ENCODE measurements around the gene UBTD1.
A peak's percentile ranks its signal among the peaks of the same experiment; 100 is the strongest.
"Not testable (repeated sequence)": the region's sequence is repeated elsewhere in the genome, so short reads cannot be mapped to it uniquely, and the experiment has no call there.

Gene UBTD1

DNA sequence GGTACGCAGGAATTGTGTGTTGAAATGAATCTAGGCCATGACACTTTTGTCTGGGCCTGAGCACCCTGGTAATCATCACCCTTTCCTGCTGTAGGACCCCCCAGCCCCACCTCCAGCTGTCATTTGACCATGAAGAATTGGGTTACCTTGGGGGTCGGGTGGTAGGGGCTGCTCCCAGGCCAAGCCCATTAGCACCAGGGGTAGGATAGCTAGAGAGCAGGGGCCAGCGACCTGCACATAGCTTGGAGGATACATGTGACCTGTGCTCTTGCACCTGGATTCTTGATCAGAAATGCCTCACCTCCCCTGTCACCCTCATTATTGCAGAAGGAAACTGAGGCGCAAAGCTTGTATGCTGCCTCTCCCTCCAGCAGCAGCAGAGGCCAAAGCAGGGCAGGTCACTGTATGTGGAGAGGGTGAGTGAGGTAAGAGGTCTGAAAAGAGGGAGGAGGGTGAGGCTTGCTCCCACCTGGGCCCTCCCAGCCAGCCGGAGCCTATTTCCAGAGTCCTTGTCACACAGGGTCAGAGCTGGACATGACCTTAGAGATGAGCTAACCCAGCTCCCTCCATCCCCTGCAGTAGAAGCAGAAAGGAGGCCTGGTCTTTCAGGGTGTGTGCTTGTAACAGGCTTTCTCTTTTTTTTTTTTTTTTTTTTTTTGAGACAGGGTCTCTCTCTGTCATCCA, 38.6 kb downstream of the UBTD1 start:
- DNase-seq (ENCODE audit: low read depth in 3 of 3, low spot score in 1 of 3) = no peak

DNA sequence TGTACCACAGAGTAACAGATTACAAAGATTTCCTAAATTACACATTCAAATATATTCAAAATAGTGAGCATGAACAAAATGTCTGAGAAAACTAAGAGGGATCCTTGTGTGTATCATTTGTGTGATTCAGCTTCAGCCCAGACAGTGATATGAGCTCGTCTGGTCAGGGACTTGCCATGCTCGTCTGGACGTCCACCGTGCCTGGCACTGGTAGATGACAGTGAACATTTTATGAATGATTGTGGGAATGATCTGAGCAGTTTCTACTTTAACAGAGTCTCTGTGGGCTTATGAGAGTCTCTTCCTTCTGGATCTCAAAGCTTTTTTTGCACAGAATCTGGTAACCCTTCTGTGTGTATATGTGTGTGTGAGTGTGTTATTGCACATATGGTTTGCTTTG, 39.7 kb downstream of the UBTD1 start:
- DNase-seq (ENCODE audit: low read depth in 3 of 3, low spot score in 1 of 3) = no peak

DNA sequence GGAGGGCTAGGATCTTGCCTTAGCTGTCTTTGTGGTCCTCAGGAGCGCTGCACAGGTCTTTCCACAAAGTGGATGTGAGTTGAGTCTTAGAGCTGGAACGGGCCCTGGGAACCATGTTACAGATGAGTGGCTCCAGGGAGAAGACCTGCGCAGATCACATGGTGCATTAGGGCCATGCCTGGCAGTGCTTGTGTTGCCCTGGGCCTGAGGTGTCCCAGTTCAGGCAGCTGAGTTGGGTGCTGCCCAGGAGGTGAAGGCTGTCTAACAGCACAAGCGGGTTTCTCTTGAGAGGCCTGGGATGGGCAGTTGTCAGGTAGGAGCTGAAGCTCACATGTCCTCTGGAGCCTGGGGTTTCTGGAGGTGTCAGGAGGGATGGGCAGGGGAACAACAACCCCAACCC, 40.1 kb downstream of the UBTD1 start:
- no peak for DNase-seq (ENCODE audit: low read depth in 3 of 3, low spot score in 1 of 3)

DNA sequence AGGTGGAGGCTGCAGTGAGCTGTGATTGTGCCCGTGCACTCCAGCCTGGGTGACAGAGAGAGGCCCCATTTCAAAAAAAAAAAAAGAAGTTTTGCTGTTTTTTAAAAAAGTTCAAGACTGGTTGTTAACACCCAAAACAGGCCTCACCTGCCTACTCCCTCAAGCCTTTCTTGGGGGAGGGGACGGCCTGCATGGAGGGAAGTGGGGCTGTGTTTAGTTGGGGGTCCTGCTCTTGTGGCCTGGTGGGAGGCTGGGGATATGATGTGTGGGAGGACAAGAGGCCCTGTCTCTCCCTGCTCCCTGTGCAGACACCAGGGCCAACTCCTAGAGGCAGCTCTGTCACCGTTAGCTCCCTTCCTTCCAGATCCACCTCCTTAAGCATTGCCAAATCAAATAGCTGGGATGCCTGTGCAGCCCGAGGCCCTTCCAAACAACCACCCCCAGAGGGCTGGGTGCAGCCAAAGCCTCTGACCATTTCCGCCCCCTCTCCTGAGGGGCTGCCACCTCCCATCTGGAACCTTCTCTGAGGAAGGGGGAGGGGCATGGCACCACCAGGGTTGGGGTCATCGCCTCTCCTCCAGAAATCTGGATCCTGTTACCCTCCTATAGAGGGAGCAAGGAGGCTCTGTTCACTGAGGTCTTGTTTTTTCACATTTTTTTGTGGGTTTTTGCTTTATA, 40.9 kb downstream of the UBTD1 start:
- no peak for DNase-seq (ENCODE audit: low read depth in 3 of 3, low spot score in 1 of 3)

DNA sequence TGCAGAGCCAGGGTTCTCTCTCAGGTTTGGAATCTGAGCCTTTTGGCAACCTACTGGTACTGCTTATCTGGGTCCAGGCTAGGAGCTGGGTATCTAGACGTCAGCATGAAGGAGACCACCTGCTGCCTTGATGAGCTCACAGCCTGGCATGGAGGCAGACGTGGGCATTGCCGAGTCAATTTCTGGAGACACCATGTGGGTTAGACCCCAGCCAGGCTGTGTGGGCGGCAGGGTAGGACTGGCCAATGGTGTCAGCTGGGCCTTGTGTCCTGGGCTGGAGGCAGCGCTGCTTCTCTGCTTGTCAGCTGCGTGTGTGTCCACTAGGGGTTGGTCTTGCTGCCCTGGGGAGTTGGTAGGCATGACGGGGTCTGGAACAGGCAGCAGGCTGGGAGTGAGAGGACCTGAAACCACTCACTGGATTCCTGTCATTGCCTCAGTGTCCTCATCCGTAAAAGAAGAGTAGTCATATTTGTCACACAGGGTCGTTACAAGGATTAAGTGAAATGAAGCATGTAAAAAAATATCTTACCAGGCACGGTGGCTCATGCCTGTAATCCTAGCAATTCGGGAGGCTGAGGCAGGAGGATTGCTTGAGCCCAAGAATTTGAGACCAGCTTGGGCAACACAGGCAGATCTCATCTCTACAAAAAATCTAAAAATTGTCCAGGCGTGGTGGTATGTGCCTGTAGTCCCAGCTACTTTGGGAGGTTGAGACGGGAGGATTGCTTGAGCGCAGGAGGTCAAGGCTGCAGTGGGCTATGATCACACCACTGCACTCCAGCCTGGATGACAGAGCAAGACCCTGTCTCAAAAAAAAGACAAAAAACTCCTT, 42.2 kb downstream of the UBTD1 start:
- no peak for DNase-seq (ENCODE audit: low read depth in 3 of 3, low spot score in 1 of 3)

DNA sequence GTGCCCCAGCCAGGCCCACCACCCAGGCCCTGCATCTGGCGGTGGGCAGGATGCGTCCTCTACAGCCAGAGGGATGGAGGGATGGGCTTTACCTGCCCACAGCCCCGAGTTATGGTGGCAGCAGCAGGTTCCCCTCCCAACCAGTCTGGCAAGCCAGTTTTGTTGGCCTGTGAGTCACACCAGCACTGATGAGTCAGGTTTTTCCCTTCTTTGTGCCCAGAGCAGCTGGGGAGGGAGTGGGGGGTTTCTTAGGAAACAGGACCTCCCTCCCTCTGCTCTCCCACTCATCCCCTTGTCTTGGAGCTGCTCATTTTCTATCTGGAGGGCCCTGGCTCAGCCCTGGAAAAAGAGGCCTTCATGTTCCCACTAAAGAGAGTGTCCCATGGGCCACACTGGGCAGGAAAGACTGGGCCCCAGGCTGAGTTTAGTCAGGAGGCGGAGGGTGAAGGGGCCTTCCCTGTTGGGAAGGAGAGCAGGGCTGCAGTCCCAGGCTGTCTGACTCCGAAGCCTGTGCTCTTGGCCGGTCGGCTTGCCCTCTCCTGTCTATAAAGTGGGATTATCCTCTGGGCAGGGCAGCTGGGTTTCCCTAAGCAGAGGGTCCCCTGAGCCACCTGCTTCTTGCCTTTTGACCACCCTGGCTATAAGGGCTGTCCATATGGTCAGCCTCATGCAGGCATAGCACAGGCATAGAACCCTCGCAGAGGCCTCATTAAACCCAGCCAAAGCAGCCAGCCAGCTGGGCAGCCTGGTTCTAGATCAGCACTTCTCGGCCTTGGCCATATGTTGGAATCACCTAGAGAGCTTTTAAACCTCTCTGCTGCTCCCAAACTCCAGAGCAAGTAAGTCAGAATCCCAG, 43.7 kb downstream of the UBTD1 start:
- peak in 1 of 3 donors; percentile 11 for DNase-seq (ENCODE audit: low read depth in 3 of 3, low spot score in 1 of 3)

DNA sequence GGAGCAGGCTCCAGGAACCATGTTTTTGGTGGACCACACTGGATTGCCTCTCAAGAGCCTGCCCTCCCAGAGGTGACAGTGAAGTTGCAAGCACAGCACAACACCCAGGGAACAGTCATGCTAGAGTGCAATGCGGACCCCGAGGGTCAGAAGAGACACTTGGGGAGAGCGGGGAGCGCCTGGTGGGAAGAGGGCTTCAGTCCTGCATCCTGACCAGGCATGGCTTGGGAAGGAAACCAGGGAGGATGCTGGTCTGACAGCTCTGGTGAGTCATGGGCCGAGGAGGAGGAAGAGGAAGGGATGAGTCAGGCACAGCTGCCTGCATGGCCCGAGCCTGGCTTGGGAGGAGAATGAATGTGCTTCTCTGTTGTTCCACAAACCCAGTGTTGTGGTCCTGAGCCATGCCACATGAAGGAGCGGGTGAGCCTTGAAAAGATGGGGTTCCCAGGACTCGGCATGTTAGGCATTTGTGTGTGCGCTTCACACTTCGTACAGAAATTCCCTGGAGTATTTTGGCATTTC, 44.4 kb downstream of the UBTD1 start:
- DNase-seq (ENCODE audit: low read depth in 3 of 3, low spot score in 1 of 3) = peak in 1 of 3 donors; percentile 28

DNA sequence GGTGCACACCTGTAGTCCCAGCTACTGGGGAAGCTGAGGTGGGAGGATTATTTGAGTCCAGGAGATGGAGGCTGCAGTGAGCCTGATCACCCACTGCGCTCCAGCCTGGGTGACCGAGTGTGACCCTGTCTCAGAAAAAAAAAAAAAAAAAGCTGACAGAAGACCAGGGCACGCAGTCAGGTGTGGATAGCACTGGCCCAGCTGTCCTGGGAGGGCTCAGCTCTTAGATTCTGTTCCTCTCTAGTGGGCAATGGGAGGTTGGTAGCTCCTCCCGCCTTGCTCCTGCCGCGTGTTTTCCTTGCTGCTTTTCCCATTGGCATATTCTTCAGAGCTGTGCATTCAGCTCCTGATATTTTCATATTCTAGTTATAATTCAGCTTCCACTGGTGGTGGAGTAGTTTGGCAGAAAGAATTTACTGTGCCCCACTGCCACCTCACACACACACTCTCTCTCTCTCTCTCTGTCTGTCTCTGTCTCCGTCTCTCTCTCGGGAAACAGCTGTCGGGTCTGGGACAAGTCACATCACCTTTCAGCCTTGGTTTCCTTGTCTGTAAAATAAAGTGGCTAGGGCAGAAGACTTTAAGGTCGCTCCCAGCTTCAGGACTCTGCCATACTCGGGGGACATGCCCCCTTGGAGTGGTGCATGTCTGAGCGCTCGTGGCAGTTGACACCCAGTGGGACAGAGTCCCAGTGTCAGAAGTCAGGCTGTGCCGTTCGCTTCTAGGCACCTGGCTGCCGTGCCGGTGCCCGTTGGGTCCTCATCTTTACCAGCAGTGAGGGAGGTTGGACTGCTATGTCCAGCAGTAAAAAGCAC, 47.9 kb downstream of the UBTD1 start:
- no peak for DNase-seq (ENCODE audit: low read depth in 3 of 3, low spot score in 1 of 3)

DNA sequence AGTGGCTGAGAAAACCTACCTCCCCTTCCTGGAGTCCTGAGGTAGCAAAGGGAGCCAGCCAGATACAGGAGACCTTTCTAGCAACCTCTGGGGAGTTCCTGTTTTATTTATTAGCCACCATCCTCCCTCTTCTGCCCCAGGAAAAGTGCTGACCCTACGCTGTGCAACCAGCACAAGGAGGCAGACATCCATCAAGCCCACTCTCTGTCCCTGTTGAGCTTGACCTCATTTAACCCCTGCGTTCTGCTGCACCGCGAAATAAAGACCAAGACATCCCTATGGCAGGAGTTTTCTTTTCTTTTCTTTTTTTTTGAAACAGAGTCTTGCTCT, 48.5 kb downstream of the UBTD1 start:
- DNase-seq (ENCODE audit: low read depth in 3 of 3, low spot score in 1 of 3) = no peak

DNA sequence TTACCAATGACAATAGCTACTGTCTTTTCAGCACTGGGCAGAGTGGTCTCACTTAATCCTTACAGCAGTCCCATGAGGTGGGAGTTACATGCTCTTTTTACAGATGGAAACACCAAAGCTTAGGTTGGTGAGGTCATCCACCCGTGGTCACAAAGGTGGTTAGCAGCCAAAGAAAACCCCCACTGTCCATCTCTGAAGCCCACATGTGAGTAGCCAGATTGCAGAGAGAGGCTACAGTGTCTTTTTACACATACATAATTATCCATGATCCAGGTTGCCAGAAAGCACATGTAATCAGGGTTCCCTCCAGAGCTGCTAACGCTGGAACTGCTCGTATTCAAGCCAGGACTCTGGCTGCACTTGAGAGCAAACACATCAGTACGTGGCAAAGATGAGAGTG, 49.2 kb downstream of the UBTD1 start:
- no peak for DNase-seq (ENCODE audit: low read depth in 3 of 3, low spot score in 1 of 3)

DNA sequence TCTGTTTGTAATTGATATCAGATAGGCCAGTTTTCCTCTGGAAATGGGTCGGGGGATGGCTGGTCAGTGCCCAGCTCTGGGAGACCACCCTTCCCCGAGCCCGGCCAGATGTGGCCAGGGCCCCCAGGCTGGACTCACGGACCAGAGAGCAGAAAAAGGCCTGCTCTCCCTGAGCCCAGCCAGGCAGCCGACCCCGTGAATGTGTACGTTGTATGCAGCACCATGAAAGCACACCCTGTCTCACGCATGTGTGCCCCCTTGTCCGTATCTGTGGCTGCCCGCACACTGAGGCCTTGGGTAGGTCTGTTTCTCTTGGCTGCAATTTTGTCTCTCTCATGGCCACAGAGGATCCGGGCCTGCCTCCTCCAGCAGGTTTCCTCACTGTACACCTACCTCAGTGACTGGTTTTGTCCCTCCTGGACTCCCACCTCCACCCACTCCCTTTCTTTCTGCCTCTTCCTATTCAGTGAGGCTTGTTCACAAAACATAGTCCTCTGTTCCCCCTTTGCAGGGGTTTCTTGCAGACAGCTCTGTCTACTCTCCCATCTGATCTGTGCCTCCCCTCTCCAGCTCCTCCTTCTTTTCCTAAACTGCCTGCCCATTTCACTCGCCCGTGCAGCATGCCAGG, 50.2 kb downstream of the UBTD1 start:
- no peak for DNase-seq (ENCODE audit: low read depth in 3 of 3, low spot score in 1 of 3)

DNA sequence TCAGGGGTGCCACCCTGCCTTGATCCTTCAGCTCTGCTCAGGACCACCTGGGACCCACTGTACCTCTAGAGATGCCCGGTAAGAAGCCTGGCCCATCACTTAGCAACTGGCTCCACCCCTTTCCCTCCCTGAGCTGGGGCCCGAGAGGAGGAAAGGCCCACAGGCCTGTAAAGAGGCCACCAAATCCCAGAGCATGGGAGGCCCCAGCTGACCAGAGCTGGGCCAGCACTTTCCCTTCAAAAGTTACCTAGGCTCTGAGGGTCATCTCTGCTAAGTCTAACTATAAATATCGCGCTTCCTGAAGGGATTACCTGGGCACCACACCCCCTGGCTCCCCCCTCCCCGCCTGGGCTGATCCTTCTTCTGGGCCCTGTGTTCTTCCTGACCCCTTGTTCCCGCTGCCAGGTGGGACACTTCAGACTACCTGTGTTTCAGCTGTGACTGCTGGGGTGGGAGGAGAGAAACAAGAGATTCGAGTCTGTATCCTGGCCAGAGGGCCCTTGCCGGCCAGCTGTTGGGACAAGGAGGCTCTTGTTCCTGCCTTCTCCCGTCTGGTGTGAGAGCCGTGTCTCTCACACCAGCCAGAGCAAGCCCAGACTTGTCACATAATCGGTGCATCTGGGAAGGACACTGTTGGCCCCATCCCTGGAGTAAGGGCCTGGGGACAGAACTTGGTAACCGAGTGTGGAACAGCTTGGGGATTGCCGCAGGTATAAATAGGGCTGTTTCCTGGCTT, 51.0 kb downstream of the UBTD1 start:
- DNase-seq (ENCODE audit: low read depth in 3 of 3, low spot score in 1 of 3) = no peak

DNA sequence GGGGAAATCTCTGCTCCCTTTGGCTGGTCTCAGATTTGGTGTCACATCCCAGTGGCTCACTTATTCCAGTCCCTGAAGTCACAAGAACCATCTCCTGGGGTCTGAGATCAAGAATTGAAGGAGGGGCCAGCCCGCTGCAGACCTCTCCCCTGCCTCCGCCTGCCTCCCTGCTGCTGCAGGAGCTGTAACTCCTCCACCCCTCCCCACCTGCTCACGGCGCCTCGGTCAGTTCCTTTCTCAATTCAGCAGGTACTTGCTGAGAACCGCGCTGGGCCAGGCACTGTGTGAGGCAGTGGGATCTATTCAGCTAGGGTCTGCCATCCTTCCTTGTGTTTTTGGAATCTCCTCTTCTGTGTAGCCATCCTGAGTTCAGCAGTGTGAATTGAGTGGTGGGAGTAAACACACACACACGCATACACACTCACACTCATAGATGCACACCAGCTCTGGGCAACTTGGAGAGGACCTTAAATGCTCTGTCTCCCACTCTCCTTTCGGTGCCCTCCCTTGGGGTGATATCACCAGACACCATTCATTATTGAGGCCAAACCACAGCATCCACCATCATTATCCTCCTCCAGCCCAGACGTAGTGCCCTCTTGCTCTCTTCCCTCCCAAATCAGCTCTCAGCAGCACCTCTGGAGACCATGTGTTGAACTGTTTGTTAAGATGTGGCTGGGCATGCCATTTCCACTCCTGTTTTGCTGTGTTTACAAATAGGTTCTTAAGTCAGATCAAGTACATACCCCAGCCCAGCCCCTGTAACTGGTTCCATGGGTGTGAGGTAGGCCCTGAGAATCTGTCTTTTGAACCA, 51.8 kb downstream of the UBTD1 start:
- DNase-seq (ENCODE audit: low read depth in 3 of 3, low spot score in 1 of 3) = no peak

DNA sequence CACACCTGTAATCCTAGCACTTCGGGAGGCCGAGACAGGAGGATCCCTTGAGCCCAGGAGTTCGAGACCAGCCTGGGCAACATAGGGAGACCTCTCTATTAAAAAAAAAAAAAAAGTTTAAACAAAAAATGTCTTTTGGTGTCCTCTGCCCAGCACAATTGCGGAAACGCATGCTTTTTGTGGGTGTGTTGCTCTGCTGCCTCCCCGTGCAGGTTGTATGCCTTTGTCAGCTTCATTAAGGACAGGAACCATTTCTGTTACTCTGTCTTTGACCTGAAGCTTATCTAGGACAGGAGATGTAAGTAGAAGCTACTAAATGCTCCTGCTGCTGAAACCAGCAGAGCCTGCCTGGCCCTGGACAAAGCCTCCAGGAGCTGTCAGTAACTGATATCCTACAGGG, 52.5 kb downstream of the UBTD1 start:
- DNase-seq (ENCODE audit: low read depth in 3 of 3, low spot score in 1 of 3) = no peak

DNA sequence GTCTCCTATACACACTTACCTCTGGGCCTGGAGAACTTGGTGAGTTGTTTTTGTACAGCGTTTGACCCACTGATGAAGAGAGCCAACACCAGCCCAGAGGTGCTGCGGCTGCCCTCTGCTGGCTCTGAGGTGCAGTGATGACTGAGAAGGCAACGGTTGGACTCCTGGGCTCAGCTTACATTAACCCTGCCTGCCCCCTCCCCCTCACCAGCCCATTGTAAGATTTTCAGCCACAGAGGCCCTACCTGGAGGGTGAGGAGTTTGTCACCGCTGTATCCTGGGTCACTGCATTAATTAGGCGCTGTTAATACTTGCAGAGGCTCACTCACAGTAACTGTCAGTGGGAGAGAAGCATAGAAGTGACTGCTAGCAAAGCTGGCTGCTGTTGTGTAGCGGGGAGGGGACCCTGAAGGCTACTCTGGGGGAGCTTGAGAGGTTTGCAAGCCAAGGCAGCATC, 54.9 kb downstream of the UBTD1 start:
- DNase-seq (ENCODE audit: low read depth in 3 of 3, low spot score in 1 of 3) = peak in 2 of 3 donors; percentile 25 to 41

DNA sequence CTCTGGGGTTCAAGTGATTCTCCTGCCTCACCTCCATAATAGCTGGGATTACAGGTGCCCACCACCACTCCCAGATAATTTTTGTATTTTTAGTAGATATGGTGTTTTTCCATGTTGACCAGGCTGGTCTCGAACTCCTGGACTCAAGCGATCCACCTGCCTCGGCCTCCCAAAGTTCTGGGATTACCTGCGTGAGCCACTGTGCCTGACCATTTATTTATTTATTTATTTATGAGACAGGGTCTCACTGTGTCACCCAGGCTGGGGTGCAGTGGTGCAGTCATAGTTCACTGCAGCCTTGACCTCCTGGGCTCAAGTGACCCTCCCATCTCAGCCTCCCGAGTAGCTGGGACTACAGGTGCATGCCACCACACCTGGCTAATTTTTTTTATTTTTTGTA, 55.6 kb downstream of the UBTD1 start:
- DNase-seq (ENCODE audit: low read depth in 3 of 3, low spot score in 1 of 3) = not testable (repeated sequence)

DNA sequence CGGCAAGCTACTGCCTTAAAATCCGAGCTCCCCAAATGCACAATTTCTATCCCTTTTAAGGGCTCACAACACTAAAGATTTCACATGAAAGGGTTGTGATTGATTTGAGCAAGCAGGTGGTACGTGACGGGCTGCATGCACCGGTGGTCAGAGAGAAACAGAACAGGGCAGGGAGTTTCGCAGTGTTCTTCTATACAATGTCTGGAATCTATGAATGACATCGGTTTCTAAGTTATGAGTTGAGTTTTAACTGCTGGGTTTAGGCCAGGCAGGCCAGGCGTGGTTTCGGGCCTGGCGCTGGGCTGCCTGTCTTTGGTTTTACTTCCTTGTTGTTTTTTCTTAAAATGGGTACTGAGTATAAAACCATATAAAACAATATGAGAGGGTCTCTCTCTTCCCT, 56.8 kb downstream of the UBTD1 start:
- not testable (repeated sequence) for DNase-seq (ENCODE audit: low read depth in 3 of 3, low spot score in 1 of 3)

DNA sequence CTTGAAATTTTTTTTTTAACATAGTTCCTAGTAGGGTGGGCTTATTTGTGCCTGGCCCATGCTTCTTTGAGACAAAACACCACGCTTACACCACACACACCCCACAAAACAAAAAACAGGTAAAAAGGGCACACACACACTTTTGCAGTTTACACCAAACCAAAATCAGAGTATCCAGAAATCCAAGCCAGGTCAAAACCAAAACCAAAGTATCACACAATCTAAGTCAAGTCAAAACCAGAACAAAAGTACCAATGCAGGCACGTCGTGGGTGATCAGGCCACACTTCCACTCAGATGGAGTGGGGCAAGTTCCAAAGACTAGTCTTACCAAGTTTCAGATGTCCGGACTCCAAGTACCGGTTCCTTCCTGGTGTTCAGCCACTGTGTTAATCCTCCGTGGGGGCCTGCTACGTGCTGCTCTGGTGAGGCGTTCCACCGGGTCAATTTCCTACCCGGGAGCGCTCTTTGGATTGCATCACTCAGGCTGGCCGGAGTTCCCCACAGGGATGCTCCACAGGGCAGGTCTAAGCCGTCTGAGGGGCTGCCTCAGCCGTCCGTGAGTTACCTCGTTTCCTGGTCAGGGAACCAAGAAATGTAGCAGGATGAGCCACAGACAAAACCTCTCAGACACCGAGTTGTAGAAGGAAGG, 62.1 kb downstream of the UBTD1 start:
- not testable (repeated sequence) for DNase-seq (ENCODE audit: low read depth in 3 of 3, low spot score in 1 of 3)
